ENCODE results near the gene SLC39A11.
"Not testable (repeated sequence)": the region's sequence is repeated elsewhere in the genome, so short reads cannot be mapped to it uniquely, and the experiment has no call there.

The SLC39A11 gene

DNA sequence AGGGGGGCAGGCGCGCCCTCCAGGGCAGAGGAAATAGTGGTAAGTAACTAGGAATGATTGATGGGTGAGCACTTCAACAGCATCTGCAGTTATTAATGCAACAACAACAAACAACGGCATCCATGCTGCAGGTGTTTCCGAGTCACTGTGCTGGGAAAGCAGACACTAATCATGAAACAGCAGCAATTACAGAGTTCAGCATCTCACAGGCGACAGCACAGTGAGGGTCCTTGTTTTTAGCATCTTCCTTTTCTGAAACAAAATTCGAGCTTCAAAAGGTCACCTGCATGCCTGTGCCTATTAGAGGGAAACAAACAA is 191.9 kb downstream of the SLC39A11 start:
- peak; percentile 37 for DNase-seq

DNA sequence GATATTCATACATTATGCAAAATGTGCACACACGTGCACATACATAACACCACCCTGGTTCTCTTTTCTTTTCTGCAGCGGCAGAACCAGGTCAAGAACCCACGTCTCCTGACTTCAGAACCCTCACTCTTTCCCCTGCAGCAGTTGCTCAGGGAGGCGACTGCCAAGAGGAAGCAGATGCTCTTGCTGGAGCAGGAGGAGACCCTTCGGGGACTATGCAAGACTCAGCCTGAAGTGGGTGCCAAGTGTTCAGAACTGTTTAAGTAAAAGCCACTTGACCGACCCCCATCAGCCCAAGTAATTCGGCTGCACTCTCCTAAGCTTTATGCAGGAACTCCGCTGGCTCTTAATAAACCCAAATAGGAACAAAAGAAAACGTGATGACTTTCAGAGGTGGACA is 193.8 kb downstream of the SLC39A11 start:
- peak; percentile 30 for DNase-seq

DNA sequence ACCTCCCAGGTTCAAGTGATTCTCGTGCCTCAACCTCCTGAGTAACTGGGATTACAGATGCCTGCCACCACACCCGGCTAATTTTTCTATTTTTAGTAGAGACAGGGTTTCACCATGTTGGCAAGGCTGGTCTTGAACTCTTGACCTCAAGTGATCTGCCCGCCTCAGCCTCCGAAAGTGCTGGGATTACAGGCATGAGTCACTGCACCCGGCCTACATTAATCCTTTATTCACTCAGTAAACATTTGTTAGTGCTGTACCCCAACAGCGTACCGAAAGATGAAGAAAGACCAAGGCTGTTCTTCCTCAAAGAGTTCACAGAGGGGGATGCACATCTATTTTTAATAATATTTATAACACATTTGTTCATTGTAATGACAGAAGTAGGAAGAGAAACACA is 196.2 kb downstream of the SLC39A11 start:
- DNase-seq = not testable (repeated sequence)

DNA sequence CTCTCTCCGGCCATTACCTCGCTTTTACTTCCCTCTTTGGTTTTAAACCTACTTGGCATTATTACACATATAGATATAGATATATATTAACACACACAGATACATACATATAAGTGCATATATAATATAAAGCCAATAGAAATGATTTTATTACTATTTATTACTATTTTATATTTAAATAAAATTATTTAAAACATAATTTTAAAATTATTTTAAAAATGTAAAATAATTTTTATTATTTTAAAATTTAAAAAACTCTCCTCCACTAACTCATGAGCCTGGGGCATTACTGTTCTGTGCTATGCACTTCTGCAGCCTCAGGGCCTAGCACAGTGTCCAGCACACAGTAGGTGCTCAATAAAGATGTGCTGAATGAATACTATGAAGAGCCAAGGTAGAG is 200.9 kb downstream of the SLC39A11 start:
- no peak for DNase-seq

DNA sequence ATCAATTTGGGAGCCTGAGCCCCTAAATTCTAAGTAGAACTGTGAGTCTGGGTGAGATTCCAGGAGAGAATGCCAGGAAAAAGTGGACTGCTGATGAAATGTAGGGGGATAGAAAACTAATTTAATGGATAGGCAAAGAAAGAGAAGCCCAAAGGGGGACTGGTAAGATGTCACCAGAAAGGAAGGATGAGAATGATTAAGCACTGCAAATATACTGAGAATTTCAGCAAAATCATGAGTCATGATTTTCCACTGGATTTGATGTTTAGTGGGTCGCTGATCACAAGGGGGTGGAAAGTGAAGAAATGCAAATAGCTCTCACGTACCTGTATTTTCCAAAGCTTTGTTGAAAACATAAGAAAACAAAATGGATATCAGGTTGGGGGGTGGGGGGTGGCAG is 201.8 kb downstream of the SLC39A11 start:
- DNase-seq = no peak

DNA sequence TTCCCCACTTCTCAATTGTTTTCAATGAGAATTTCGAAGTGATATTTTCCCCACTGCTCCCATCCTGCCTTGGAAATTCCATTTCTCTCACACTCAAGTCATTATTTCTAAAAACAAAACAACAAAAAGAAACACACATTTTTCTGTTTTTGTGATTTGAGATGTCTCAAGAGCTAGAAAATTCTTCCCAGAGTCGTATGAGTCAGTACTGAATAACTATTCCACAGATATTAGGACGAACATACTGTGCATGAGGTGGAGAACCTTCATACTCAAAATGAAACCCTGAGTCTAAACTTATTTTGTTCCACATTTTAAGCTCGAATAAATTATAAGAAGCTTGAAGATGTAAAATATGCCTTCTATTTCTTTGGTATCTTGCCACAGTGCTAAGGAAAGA is 204.6 kb downstream of the SLC39A11 start:
- no peak for DNase-seq

DNA sequence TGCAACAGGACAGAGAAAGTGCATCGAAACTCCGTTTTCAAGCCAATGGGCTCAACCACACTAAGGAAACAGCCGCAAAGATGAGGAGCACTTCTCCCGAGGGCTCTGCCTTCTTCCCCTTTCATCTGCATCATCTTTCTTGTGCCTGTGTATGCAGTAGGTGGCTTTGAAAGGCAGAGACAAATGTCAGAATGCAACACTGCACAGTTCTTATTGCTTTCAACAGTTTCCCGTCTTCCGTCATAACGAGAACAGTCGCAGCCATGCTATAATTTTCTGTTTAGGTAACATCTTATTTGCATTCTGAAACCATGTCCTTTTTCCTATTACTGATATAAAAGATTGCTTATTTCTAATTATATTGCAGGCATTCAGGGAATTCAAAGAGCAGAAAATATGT is 205.2 kb downstream of the SLC39A11 start:
- DNase-seq = no peak

DNA sequence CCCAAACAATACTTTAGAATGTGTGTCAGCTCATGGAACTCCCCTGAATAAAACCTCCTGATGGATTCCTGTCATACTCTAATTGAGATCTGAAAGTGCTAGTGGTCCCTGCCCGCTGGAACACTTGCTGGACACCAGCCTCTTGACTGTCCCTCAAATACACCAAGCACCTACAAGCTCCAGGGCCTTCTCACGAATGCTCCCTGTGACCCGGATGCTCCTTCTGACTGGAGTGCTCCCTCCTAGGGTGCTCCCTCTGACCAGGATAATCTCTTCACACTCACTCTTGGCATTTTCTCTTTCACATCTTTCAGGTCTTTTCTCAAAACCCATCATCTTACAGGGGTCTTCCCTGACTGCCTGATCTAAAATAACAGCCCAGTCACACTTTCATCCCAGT is 205.9 kb downstream of the SLC39A11 start:
- no peak for DNase-seq

DNA sequence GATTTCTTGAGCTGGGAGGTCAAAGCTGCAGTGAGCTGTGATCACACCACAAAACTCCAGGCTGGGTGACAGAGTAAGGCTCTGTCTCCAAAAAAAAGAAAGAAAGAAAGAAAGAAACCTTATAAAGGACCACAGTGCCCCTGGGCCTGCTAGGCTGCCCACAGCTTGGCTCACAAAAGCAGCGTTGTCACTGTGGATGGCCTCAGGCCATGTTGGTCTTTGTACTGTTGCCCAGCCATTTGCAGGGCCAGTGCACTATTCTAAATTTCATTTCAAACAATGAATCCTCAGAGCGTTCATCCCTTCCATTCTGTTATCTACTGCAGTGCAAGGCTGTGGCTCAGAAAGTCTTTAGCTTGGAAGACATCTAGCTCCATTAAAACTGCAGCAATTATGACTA is 208.4 kb downstream of the SLC39A11 start:
- DNase-seq = no peak

DNA sequence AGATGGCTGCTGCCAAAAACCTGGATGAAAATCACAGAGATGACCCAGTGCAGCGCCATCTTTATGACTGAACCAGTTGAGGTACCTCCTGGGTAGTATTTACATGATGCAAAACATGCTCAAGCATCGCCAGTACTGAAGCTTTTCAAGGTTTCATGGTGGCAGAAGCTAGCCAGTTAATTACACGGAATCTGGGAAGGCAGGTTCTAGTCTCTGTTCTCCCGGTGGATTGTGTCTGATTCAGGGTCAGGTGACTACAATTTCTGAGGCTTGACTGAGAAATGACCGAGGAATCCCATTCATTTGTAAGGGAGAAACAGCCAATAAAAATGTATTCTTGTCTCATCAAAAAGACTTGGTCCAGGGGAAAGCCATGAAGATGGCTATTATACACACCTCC is 209.1 kb downstream of the SLC39A11 start:
- no peak for DNase-seq

DNA sequence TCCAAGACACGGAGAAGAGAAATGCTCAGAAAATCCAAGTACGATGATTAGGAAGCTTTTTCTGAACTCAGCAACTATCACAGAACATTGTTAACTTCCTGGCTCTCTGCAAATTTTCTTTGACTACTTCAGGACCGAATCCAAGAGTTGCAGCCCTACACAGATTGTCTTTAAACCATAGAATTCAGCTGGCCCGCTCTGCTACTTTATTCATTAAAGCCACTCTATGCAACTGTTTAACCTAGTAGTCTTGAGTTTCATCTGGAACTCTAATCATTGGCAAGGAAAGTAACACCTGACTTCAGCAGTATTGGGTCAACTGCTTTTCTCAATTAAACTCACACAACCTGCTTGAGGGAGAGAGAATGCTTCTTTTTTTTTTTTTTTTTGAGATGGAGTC is 210.1 kb downstream of the SLC39A11 start:
- no peak for DNase-seq

DNA sequence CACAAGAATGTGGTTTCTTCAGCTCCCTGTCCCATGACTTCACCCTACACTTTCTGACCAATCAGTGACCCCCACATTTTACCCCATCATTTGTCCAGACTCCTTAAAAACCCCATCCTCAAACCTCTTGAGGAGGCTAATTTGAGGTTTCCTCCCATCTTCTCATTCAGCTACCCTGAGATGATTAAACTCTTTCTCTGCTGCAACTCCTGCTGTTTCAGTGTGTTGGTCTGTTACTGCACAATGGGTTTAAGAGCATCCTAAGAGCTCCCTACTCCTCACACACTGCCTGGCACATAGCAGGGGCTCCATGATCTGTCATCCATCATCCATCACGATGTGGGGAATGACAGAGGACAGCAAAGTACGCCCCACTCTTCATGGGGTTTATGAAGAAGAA is 212.6 kb downstream of the SLC39A11 start:
- no peak for DNase-seq

DNA sequence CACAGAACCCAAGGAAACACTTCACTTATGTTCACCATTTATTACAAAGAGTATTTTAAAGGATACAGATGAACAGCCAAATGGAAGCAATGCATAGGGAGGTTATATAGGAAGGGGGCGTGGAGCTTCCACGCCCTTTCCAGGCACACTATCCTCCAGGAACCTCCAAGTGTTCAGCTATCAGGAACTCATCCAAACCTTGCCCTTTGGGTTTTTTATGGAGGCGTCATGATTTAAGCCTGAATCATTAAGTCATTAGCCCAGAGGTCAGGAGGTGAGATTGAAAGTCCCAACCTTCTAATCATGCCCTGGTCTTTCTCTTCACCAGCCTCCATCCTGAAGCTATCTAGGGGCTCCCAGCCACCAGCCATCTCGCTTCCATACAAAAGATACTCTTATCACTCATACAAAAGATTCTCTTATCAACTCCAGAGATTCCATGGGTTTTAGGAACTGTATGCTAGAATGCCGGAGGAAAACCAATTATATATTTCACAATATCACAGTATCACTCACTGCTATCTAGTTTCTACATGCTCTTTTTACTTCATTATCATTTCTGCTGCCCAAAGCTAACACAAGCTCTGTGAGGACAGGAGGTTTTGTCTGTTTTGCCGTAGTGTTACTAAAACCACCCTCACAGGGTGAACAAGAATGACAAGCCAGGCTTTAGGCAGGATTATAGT is 213.4 kb downstream of the SLC39A11 start:
- DNase-seq = no peak

DNA sequence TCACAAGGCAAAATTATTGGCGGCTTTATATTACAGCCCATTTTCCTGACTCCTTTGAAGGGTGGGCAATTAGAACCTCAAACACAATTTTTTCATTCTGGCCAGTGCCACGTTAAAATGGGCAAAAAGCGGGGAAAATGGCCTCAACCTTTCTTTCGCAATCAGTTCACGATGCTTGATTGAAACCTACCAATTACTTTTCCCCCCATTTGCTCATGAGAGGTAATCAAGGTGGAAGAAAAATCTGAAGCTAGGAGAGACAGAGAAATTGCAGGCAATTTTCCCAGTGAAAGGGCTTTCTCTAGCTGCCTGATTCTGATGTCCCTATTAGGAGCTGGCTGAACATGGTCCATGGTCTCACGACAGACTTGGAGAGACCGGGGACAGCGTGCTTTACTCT is 215.1 kb downstream of the SLC39A11 start:
- no peak for DNase-seq

DNA sequence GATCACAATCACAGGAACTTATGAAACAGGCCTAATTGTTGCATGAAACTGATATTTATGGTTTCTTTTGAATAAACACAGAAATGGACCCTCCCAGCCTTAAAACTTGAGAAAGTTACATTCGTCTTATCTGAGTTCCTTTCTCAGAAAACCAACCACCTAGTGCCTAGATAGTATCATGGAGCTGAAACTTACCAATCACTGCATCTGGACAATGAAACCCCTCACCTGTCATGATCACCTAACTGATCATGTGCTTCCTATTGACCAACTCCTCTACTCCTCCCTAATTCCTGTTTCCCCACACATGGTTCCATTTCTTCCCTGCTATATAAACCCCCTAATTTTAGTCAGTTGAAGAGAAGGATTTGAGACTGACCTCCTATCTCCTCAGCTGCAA is 216.1 kb downstream of the SLC39A11 start:
- no peak for DNase-seq

DNA sequence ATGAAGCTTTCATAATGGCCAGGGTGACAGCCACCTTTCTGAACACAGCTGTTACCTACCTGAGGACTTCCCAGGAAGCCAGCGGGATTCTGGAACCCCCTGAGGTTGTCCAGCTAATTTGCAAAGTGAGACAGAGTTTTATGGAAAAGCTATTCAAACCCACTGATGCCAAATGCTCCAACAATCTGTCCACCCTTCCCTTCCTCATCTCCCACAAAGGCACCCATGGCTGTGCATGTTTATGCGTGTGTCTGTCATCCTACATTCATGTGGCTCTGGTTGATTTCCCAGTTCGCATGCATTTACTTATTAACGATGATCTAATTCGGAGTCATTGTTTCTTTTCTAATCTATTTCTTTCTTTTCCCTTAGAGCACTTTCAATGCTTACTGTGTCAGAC is 217.1 kb downstream of the SLC39A11 start:
- DNase-seq = no peak

DNA sequence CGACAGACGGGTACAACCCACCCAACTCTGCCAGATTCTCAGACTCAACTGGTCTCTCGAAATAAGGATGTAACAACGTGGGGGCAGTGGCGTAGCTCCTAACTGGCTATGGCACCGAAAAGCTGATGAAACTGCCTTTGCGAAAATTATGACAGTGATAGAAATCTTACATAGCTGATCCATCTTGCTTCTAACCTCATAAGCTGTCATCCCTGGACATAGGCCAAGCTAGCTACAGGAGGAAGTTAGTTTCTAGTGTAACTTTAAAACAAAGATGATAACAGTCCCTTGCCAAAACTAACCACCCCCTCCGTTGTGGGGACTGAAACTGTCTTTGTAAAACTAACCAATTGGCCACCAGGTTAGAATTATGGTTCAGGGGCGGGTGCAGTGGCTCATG is 220.1 kb downstream of the SLC39A11 start:
- no peak for DNase-seq

DNA sequence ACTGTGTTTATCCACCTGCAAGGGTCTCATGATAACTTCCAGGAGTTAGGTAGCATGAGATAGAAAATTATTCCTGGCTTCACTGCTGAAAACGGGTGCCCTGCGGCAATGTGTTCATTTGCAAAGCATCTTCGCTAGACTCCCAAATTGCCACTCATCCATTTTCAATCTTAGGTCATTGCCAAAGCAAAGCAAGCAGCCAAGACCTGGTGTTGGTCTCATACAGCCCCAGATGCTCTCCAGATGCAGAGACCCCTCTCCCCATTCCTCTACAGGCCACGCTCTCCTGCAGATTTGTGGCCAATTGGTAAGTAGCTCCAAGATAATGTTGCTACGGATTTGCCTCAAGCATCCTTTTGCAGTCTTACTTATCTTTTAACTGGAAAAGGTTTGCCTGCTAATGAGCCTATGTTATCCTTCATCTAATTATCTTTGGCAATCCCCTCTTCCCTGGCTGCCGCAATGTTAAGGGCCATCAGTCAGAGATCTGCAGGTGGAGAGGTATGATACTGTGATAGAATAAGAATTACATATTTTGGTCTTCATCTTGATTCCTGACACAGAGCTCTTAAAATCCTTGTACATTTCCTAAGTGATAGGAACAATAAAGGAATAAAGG is 222.0 kb downstream of the SLC39A11 start:
- no peak for DNase-seq

DNA sequence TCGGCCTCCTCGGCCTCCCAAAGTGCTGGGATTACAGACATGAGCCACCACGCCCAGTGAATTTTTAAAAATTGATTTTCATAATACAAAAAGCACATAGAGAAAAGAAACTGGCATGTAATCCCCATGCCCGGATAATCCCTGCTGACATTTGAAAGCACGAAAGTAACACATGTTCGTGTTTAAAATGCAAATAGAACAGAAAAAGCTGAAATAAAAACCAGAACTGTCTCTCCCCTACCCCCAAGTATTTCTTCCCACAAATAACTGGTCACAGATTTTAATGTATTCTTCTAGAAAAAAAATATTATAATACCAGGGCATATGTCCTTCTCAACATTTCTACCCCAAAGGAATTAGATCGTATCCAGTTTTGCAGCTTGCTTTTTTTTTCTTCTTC is 222.9 kb downstream of the SLC39A11 start:
- no peak for DNase-seq

DNA sequence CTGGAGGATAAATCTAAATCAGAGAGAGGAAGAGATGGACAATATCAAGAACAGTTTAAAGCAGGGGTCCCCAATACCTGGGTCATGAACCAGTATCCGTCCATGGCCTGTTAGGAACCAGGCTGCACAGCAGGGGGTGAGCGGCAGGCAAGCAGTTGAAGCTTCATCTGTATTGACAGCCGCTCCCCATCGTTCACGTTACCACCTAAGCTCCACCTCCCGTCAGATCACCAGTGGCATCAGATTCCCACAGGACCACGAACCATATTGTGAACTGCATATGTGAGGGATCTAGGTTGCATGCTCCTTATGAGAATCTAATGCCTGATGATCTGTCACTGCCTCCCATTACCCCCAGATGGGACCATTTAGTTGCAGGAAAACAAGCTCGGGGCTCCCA is 226.5 kb downstream of the SLC39A11 start:
- DNase-seq = no peak

DNA sequence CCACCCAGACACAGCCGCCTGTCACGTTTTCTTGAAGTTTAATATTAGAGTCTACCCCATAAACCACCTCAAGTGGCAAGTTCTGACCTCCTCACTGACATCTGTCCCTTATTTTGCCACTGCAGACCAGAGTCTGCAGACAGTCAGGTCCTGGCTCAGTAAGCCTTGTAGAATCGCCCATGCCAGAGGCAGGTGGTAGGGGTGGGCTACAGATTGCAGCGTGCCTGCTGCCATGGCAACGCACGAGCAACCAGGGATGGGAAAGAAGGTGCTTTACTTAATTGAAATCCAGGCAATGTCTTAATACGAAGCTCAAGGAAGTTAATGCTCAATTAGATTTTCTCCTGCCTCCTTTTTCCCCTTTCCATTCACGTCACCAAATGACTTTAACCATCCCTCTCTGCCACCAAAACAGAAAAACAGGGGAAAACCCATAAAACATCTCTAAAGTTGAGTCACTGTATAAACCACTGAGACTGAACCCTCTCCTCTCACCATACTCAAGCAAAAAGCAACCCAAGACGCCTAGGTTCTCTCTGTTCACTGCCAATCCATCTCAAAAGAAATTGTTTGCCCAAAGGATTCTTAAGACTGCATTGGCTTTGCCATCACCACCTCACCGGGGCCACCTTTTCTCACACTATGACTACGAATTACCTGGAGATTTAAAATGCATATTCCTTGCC is 228.8 kb downstream of the SLC39A11 start:
- no peak for DNase-seq

DNA sequence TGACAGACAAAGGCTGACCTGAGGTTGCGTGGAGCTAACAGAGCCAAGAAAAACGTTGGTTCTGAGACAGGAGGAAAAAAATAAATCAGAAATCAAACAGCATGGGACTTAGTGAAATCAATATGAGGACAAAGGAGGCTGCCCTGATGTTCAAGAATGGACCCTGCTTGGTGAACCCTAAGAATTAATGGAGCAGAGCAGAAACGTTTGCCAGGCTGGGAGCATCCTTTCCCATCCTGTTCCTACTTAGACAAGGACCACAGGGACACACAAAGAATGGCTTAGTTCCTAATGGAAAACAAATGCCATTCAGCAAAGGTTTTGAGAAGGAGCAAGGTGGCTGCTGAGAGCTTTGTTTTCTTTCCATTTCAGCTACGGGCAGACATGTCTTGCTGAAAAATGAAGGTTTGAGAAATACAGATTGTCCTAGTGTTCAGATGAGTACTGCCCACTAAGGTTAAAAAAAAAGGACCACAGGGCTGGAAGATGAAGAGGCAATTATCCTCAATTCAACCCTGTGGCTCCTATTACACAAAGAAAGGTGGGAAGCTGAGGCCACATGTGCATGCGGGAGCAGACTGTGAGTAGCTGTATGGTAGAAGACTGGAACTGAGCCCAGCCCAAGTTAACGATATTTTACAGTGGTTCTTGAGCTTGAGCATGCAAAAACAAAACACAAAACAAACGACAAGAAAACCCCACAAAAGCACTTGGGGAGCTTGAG is 230.1 kb downstream of the SLC39A11 start:
- peak; percentile 71 for DNase-seq

DNA sequence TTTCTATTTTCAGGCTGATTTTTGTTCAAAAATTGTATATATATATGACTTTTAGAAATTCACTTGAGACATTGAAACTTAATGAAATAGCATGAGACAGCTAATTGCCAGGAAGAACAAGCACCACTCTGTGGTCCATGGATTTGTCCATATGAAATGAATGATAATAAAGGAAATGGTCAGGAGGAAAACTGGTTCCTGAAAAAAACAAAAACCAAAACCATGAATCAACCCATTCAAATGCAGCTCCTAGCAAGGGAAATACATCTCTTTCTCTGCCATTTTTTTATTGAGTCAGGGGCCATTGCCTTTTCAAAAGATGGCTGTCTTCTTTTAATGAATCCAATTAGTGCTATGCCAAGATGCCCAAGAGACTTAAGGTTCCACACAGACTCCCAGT is 230.7 kb downstream of the SLC39A11 start:
- no peak for DNase-seq

DNA sequence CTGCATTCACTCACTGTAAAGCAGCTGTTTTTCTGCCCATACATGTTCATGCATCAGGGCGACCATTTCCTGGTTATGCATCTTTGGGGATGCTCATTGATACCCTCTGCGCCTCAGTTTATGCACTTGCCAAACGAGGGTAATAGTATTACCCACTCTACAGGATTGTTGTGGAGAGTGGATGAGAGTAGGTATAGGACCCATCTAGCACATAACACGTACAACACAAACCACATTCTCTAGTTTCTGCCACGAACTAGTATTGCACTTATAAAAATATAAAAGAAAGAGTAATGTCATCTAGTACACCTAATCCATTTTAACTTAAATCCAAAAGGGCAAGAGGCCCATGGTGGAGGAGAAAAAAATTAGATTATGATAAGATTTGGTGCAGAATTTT is 231.7 kb downstream of the SLC39A11 start:
- no peak for DNase-seq

Measured in NCI-H2227 treated with DMSO at 0.1 percent for 48 hours (cell line).